ENCODE results near the gene DPP10.

DNA sequence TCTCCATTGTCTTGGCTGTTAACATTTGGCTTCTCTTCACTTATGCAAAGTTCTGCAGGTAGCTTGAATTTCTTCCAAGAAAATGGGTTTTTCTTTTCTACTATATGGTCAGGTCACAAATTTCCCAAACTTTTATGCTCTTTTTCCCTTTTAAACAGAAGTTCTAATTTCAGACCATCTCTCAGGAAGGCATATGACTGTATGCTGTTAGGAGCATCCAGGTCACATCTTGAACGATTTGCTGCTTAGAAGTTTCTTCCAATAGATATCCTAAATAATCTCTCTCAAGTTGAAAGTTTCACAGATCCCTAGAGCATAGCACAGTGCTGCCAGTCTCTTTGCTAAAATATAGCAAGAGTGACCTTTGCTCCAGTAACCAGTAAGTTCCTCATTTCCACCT, 932.5 kb downstream of the DPP10 start:
- TF ChIP-seq, protein P1, sequence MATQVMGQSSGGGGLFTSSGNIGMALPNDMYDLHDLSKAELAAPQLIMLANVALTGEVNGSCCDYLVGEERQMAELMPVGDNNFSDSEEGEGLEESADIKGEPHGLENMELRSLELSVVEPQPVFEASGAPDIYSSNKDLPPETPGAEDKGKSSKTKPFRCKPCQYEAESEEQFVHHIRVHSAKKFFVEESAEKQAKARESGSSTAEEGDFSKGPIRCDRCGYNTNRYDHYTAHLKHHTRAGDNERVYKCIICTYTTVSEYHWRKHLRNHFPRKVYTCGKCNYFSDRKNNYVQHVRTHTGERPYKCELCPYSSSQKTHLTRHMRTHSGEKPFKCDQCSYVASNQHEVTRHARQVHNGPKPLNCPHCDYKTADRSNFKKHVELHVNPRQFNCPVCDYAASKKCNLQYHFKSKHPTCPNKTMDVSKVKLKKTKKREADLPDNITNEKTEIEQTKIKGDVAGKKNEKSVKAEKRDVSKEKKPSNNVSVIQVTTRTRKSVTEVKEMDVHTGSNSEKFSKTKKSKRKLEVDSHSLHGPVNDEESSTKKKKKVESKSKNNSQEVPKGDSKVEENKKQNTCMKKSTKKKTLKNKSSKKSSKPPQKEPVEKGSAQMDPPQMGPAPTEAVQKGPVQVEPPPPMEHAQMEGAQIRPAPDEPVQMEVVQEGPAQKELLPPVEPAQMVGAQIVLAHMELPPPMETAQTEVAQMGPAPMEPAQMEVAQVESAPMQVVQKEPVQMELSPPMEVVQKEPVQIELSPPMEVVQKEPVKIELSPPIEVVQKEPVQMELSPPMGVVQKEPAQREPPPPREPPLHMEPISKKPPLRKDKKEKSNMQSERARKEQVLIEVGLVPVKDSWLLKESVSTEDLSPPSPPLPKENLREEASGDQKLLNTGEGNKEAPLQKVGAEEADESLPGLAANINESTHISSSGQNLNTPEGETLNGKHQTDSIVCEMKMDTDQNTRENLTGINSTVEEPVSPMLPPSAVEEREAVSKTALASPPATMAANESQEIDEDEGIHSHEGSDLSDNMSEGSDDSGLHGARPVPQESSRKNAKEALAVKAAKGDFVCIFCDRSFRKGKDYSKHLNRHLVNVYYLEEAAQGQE (IDR thresholded peaks at IDR 0.05; ENCODE audit: low read depth) = no peak
- TF ChIP-seq, protein P2, sequence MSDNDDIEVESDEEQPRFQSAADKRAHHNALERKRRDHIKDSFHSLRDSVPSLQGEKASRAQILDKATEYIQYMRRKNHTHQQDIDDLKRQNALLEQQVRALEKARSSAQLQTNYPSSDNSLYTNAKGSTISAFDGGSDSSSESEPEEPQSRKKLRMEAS (IDR thresholded peaks at IDR 0.05) = no peak
- no peak for TF ChIP-seq TCF12 (IDR thresholded peaks at IDR 0.05; ENCODE audit: low read depth)
- TF ChIP-seq TAF1 (IDR thresholded peaks at IDR 0.05; ENCODE audit: low read depth) = no peak
- no peak for TF ChIP-seq CEBPB (IDR thresholded peaks at IDR 0.05)
- TF ChIP-seq EGR1 (IDR thresholded peaks at IDR 0.05) = no peak
- no peak for TF ChIP-seq CREB1 (IDR thresholded peaks at IDR 0.05; ENCODE audit: low read depth)

All from Ishikawa (cell line).